ENCODE results near the gene MECR. TPM values are rescaled to one million over a fixed set of nuclear protein-coding genes. Genes with fewer than 3 reads are reported as not detected.

Gene MECR
- polyA plus RNA-seq, 1 donor (not counting 4 experiments of a cell fraction or from before 2014, with no cell fraction given): 20.7 TPM

GRCh38 chr1:29186252-29186651 is 44.5 kb downstream of the MECR start:
- FAIRE-seq: no peak
- H3K4me2 ChIP-seq (ENCODE audit: control insufficient read depth, extremely low read depth, insufficient read depth, low read depth, low read length): no peak overlapping the region
- H3K79me2 ChIP-seq (ENCODE audit: control insufficient read depth, insufficient read depth, low read length): peaks cover 3% of the 10 kb centered on the region

GRCh38 chr1:29183287-29183686 is 47.4 kb downstream of the MECR start:
- Histone ChIP-seq H4K20me1 (ENCODE audit: control insufficient read depth, extremely low read depth, insufficient read depth, low read length) (peaks cover 25% of the 10 kb centered on the region), H3K9me1 (ENCODE audit: control insufficient read depth, extremely low read depth, insufficient read depth, low read length) (peaks cover 3% of the 10 kb centered on the region), H3K79me2 (ENCODE audit: control insufficient read depth, insufficient read depth, low read length) (peaks cover 33% of the 10 kb centered on the region), H3K9ac (ENCODE audit: control insufficient read depth, extremely low read depth, insufficient read depth, low read length) (no peak overlapping the region), H3K4me3 (ENCODE audit: control insufficient read depth in 2 of 3, extremely low read depth in 1 of 3, insufficient read depth in 2 of 3, low read depth in 1 of 3, low read length in 3 of 3) (no peak overlapping the region), H3K27ac (ENCODE audit: control insufficient read depth, insufficient read depth, low read length) (no peak overlapping the region), H3K9me3 (ENCODE audit: control insufficient read depth, low read depth, low read length) (no peaks in the 10 kb centered on the region), H3K4me2 (ENCODE audit: control insufficient read depth, extremely low read depth, insufficient read depth, low read depth, low read length) (no peak overlapping the region), H3K4me1 (ENCODE audit: control insufficient read depth, extremely low read depth, insufficient read depth, low read length) (peaks cover 26% of the 10 kb centered on the region), H2AFZ (ENCODE audit: control insufficient read depth, low read length) (no peak overlapping the region), H3K27me3 (ENCODE audit: control insufficient read depth, extremely low read depth, insufficient read depth, low read length) (no peaks in the 10 kb centered on the region), H3K36me3 (ENCODE audit: control insufficient read depth in 2 of 2, extremely low read depth in 1 of 2, insufficient read depth in 2 of 2, low read length in 2 of 2) (peaks cover 0 to 15% of the 10 kb centered on the region in 2 experiments)
- TF ChIP-seq EZH2 (IDR thresholded peaks at IDR 0.05; ENCODE audit: low read length) (no peak), CTCF (optimal IDR thresholded peaks at IDR 0.05 in 1 of 3, IDR thresholded peaks at IDR 0.05 in 1 of 3, conservative IDR thresholded peaks at IDR 0.05 in 1 of 3; ENCODE audit: extremely low read depth in 1 of 3, insufficient read depth in 2 of 3, low read length in 3 of 3) (no peak)
- FAIRE-seq (no peak), DNase-seq (ENCODE audit: low read depth, low spot score) (no peak)
- dilution Hi-C loops (cut with MboI; ENCODE audit: extremely low pct_ligation_motif_present, low sequenced_read_pairs): no loop called here

More at GRCh38 chr1:29186252-29186651, 44.5 kb downstream of the MECR start:
- H3K4me1 ChIP-seq (ENCODE audit: control insufficient read depth, extremely low read depth, insufficient read depth, low read length): peaks cover 16% of the 10 kb centered on the region
- H3K4me3 ChIP-seq (ENCODE audit: control insufficient read depth in 2 of 3, extremely low read depth in 1 of 3, insufficient read depth in 2 of 3, low read depth in 1 of 3, low read length in 3 of 3): no peak overlapping the region
- H3K27me3 ChIP-seq (ENCODE audit: control insufficient read depth, extremely low read depth, insufficient read depth, low read length): no peaks in the 10 kb centered on the region
- H3K9me3 ChIP-seq (ENCODE audit: control insufficient read depth, low read depth, low read length): no peaks in the 10 kb centered on the region
- H2AFZ ChIP-seq (ENCODE audit: control insufficient read depth, low read length): no peak overlapping the region
- dilution Hi-C loops (cut with MboI; ENCODE audit: extremely low pct_ligation_motif_present, low sequenced_read_pairs): no loop called here
- H3K9ac ChIP-seq (ENCODE audit: control insufficient read depth, extremely low read depth, insufficient read depth, low read length): no peak overlapping the region
- no peak overlapping the region for H3K27ac ChIP-seq (ENCODE audit: control insufficient read depth, insufficient read depth, low read length)
- no peak for DNase-seq (ENCODE audit: low read depth, low spot score)
- no peak for TF ChIP-seq CTCF (optimal IDR thresholded peaks at IDR 0.05 in 1 of 3, IDR thresholded peaks at IDR 0.05 in 1 of 3, conservative IDR thresholded peaks at IDR 0.05 in 1 of 3; ENCODE audit: extremely low read depth in 1 of 3, insufficient read depth in 2 of 3, low read length in 3 of 3)
- no peak for TF ChIP-seq EZH2 (IDR thresholded peaks at IDR 0.05; ENCODE audit: low read length)
- no peaks in the 10 kb centered on the region for H3K36me3 ChIP-seq (ENCODE audit: control insufficient read depth in 2 of 2, extremely low read depth in 1 of 2, insufficient read depth in 2 of 2, low read length in 2 of 2)
- no peaks in the 10 kb centered on the region for H3K9me1 ChIP-seq (ENCODE audit: control insufficient read depth, extremely low read depth, insufficient read depth, low read length)
- H4K20me1 ChIP-seq (ENCODE audit: control insufficient read depth, extremely low read depth, insufficient read depth, low read length): no peaks in the 10 kb centered on the region

Measured in keratinocyte (primary cell).